ENCODE measurements around the gene PCNX3.

PCNX3 gene

GRCh38 chr11:65651589-65652510 is 36.3 kb downstream of the PCNX3 start:
- no peak for TF ChIP-seq CTCF (IDR thresholded peaks at IDR 0.05; ENCODE audit: borderline replicate concordance, control extremely low read depth, extremely low read depth, insufficient read depth, missing control alignments)
- in situ Hi-C loops (cut with MboI; ENCODE audit: low sequenced_read_pairs, unreplicated experiment) = no loop called here
- no peak for DNase-seq (ENCODE audit: low spot score)

- no peak for TF ChIP-seq CTCF (IDR thresholded peaks at IDR 0.05; ENCODE audit: borderline replicate concordance, control extremely low read depth, extremely low read depth, insufficient read depth, missing control alignments)
- in situ Hi-C loops (cut with MboI; ENCODE audit: low sequenced_read_pairs, unreplicated experiment) = no loop called here
- peak; percentile 100 for DNase-seq (ENCODE audit: low spot score)
Measured at GRCh38 chr11:65652511-65653228, 37.1 kb downstream of the PCNX3 start.

- in situ Hi-C loops (cut with MboI; ENCODE audit: low sequenced_read_pairs, unreplicated experiment) = no loop called here
- TF ChIP-seq CTCF (IDR thresholded peaks at IDR 0.05; ENCODE audit: borderline replicate concordance, control extremely low read depth, extremely low read depth, insufficient read depth, missing control alignments) = no peak
- DNase-seq (ENCODE audit: low spot score) = no peak
Measured at GRCh38 chr11:65653229-65654225, 38.0 kb downstream of the PCNX3 start.

- TF ChIP-seq CTCF (IDR thresholded peaks at IDR 0.05; ENCODE audit: borderline replicate concordance, control extremely low read depth, extremely low read depth, insufficient read depth, missing control alignments) = no peak
- no peak for DNase-seq (ENCODE audit: low spot score)
- in situ Hi-C loops (cut with MboI; ENCODE audit: low sequenced_read_pairs, unreplicated experiment) = no loop called here
Measured at GRCh38 chr11:65654375-65655349, 39.1 kb downstream of the PCNX3 start.

- no peak for TF ChIP-seq CTCF (IDR thresholded peaks at IDR 0.05; ENCODE audit: borderline replicate concordance, control extremely low read depth, extremely low read depth, insufficient read depth, missing control alignments)
- no peak for DNase-seq (ENCODE audit: low spot score)
- in situ Hi-C loops (cut with MboI; ENCODE audit: low sequenced_read_pairs, unreplicated experiment) = no loop called here
Measured at GRCh38 chr11:65655570-65656332, 40.2 kb downstream of the PCNX3 start.
